GM18505 (cell line): ENCODE data around the gene CREB1.
"Not testable (repeated sequence)": the region's sequence is repeated elsewhere in the genome, so short reads cannot be mapped to it uniquely, and the experiment has no call there.

ENCODE experiments used
- ATAC-seq: cut with Tn5 transposase; IDR thresholded peaks from one replicate; pipeline ENCODE4 v1.9.1; 2021; ENCODE audit not compliant: unreplicated experiment
- POLR2A ChIP-seq: IDR thresholded peaks from 4 replicates; pipeline ENCODE4 v1.6.1; 2011; ENCODE audit warnings: borderline replicate concordance; ENCODE audit not compliant: insufficient read depth, insufficient read length; ENCODE audit errors: extremely low read depth

Gene CREB1

DNA sequence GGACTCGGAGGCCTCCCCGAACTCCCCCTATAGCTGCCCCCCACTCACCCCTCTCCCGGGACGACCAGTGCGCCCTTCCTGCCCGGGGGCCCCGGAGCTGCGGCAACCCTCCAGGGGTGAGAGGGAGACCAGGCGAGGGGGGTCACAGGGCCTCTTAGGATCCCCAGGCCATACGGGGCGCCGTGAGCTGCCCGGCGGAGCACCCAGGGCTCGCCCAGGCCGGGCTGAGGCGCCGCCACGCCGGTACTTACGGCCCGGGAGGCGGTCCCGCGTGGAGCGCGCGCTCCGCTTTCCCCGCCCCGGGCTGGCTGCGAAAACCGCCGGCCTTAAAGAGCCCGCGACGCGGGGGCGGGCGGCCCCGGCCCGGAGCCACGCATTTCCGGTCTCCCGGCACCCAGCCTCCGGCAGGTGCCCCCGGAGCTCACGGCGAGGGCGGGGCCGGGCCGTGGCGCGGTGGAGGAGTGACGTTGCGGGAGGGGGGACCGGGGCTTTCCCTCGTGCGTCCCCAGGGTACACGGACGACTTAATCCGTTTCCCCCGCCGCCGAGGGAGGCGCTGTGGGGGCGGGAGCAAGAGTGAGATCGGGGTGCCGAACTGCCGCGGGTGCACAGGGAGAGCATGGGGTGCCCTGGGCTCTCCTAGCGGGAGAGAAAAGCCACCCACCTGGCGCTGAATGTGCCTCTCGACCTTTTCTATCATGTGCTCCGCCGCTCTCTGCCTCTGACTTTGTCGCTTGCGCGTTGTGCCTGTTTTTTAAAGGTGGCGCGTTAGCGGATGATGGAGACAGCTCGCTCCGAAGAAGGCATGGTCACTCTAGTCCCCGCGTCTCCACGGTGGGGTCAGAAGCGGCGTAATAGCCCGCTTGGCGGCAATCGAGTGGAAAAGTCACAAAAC is 95.5 kb downstream of the CREB1 start, which contains the start of gene METTL21A:
TSS of gene METTL21A (minus strand) at position 381 of the 894 bp plus-strand sequence. CDS start 1,019 bp downstream, outside the sequence.
- ATAC-seq = peak; percentile 61
- peak; percentile 52 for TF ChIP-seq POLR2A

DNA sequence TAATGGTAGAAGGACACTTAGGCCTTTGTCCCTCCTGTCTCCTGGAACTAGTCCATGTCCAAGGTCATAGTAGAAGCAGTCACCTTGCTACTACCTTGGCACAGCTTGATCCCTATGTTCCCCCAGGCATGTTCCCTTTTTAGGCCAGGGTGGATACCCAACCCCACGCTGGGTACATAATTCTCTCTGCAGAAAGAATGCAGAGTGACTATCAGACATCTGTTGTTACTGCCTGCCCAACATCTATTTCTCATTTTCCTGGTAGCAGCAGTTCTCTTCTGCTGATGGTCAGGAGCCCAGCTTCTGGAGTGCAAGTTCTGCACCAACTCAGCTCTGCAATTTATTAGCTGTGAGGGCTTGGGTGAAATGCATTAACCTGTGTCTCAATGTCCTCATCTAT is 99.8 kb downstream of the CREB1 start:
- no peak for ATAC-seq
- TF ChIP-seq POLR2A = no peak

DNA sequence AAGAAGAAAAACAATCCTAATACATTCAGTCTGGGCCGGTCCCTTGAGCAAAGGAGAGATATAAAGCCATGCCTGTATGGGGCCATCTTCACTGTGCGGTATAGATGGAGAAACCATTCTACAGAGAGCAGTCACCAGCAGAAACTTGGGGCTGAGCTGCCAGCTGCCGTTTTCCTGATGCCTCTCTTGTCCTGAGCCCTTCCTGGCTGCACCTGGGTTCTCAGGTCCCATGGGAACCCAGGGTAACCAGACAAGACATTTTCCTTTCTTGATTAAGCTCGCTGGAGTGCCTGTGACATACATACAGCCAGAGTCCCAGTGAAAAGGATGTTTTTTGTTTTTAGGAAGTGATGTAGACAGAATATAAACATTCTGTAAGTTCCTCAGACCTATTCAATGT is 100.7 kb downstream of the CREB1 start:
- ATAC-seq = no peak
- no peak for TF ChIP-seq POLR2A

DNA sequence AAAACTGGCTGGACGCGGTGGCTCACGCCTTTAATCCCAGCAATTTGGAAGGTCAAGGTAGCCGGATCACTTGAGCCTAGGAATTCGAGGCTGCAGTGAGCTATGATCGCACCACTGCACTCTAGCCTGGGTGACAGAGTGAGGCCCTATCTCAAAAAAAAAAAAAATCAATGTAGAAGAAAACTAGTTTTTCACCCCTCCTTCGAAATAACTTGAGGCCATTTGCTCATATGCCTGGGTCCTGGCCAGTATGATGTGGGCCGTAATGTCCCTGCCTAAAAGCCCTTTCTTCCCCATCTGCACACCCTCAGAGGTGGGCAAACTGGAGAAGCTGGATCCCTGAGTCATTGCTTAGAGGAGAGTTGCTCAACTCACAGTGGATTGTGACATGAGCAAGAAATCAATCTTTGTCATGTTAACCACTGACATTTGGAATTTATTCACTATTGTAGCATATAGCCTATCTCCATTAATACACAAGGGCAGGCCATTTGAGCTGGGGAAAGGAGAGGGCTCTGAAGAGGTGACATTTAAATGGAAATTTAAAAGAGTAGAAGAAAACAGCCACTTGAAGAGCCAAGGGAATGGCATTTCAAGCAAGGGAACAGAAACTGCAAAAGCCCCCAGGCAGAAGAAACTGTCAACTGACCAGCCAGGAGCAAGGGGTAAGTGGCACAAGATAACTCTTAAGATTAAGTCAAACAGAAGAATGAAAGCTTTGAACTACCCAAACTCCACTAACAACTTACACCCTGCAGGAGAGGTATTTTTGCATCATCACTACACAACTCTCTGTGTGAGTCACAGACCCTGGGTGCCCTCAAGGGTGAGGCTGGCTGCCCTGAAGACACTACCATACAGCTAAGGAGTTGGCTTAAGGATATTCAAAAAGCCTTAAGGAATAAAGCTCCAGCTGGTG is 103.1 kb downstream of the CREB1 start:
- TF ChIP-seq POLR2A = no peak
- no peak for ATAC-seq

DNA sequence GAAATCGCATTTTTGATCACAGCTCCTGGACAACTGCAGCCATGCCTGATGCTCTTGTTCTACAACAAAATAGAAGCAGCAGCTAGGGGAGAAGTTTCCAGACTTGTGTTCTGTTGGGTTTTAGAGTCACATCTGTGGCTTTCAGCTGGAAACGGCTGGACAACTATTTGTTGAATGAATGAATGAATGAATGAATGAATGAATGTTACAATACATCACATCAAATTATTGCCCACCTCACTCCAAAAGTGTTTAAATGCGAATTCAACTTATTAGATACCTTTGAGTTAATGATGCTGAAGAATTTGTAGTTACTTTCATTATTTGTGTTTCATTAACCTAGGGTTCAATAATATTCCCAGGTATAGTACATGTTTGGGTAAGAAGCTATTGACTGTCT is 103.9 kb downstream of the CREB1 start:
- ATAC-seq = no peak
- TF ChIP-seq POLR2A = no peak

DNA sequence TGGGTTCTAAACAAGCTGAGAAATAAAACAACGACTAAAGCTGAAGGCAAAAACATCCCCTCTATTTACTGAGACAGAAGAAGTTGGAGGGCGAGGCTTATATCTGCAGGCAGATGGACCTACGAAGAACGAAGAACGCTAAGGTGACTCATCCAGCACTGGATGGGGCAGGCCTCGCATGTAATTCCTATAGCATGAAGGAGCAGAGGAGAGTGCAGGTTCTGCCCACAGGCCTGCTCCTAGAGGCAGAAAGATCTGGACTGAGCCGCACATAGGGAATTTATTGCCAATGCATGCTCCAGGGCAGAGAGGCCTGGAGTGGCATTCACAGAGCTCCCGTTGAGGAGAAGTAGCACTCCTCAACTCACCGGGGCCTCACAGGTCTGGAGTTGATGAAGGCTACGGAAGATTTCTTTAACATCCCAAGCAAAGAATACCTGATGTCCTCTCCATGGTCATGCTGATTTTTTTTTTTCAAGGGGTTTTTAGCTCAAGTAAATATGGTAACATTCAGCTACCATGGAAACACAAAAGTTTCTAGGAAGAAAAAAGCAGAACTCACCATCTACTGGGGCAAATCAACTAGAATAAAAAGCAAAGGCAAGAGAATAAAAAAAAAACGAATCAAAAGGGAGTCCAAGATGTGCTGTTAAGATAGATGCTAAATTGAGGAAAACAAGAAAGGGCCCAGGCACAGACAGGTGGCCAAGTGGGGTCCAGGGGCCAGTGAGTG is 105.9 kb downstream of the CREB1 start:
- TF ChIP-seq POLR2A = no peak
- no peak for ATAC-seq

DNA sequence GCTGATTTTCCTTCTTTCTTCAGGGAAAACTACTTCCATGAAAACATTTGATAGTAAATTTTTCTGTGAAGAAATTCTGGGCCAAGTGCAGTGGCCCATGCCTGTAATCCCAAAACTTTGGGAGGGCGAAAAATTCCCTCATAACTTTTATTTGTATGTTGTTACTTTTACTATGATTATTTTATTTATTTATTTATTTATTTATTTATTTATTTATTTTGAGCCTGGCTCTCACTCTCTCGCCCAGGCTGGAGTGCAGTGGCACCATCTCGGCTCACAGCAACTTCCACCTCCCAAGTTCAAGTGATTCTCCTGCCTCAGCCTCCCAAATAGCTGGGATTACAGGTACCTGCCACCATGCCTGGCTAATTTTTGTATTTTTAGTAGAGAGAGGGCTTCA is 109.5 kb downstream of the CREB1 start:
- not testable (repeated sequence) for ATAC-seq

DNA sequence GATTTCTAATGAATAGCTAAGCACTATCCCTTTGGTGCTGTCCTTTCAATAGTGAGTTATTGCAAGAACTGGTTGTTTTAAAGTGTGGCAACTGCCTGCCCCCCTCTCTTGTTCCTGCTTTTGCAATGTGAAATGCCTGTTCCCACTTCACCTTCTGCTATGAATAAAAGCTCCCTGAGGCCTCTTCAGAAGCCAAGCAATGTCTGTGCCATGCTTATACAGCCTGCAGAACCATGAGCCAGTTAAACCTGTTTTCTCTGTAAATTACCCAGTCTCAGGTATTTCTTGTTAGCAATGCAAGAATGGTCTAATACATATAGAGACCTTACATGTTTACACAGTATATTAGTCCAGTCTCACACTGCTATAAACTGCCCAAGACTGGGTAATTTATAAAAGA is 110.4 kb downstream of the CREB1 start:
- TF ChIP-seq POLR2A = no peak
- no peak for ATAC-seq

DNA sequence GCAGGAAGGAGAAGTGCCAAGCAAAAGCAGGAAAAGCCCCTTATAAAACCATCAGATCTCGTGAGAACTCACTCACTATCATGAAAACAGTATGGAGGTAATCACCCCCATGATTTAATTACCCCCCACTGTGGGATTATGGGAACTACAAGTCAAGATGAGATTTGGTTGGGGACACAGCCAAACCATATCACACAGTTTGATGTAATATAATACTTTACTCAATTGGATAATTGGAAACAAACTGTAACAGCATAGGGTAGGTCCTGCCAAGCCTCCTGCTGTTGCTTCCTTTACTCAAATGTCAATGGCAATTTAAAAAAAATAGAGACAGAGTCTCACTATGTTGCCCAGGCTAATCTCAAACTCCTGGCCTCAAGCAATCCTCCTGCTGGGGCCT is 110.9 kb downstream of the CREB1 start:
- ATAC-seq = no peak
- no peak for TF ChIP-seq POLR2A

DNA sequence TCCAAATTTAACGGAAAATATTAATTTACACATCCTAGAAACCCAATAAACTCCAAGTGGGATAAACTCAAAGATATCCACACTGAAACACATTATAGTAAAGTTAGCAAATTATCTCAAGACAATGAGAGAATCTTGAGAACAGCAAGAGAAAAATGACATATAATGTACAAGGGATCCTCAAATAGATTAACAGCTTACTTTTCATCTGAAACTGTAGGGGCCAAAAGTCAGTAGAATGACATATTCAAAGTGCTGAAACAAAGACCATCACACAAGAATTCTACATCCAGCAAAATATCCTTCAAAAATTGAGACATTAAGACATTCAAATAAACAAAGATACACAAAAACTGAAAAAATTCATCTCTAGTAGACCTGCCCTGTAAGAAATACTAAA is 114.1 kb downstream of the CREB1 start:
- ATAC-seq = no peak
- TF ChIP-seq POLR2A = no peak

DNA sequence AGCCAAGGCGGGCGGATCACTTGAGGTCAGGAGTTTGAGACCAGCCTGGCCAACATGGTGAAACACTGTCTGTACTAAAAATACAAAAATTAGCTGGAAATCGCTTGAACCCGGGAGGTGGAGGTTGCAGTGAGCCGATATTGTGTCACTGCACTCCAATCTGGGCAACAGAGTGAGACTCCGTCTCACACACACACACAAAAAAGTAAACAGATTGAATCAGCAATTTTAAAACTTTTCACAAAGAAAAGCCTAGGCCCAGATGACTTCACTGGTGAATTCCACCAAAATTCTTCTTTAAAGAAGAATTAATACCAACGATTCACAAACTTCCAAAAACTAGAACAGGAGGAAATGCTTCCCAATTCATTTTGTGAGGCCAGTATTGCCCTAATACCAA is 116.8 kb downstream of the CREB1 start:
- not testable (repeated sequence) for ATAC-seq
